Upper lobe of left lung (tissue), 6 donors: Measurements from ENCODE around the gene SMIM28. TPM values are rescaled to one million over a fixed set of nuclear protein-coding genes. Genes with fewer than 3 reads are reported as not detected.
A peak's percentile ranks its signal among the peaks of the same experiment; 100 is the strongest.
"Not testable (repeated sequence)": the region's sequence is repeated elsewhere in the genome, so short reads cannot be mapped to it uniquely, and the experiment has no call there.

Experiments
- ATAC-seq, 2 donors: fragments of 200-7000 bp; cut with Tn5 transposase; one replicate each; pipeline ENCODE4 v1.9.1; 2022; ENCODE audit warnings: mild to moderate bottlenecking in 2 of 2, moderate library complexity in 2 of 2; ENCODE audit not compliant: low FRiP score in 2 of 2
- DNase-seq, 2 donors: peaks; one replicate each; pipeline ENCODE4 v3.0.0-alpha.2; 2019 to 2020
- H3K27ac ChIP-seq, 4 donors: fragments of 200-600 bp; sonication (generic); one replicate each; pipeline ENCODE4 v1.5.1; 2016 to 2019
- H3K27me3 ChIP-seq, 4 donors: fragments of 200-600 bp; sonication (generic); one replicate each; pipeline ENCODE4 v1.5.1; 2017 to 2019
- H3K36me3 ChIP-seq, 4 donors: fragments of 200-600 bp; sonication (generic); one replicate each; pipeline ENCODE4 v1.5.1; 2016 to 2019
- H3K4me1 ChIP-seq, 4 donors: fragments of 200-600 bp; sonication (generic); one replicate each; pipeline ENCODE4 v1.5.1; 2018 to 2019
- H3K4me3 ChIP-seq, 4 donors: fragments of 200-600 bp; sonication (generic); one replicate each; pipeline ENCODE4 v1.5.1; 2017 to 2019; ENCODE audit warnings: mild to moderate bottlenecking in 2 of 4, moderate library complexity in 1 of 4
- H3K9me3 ChIP-seq, 4 donors: fragments of 200-600 bp; sonication (generic); one replicate each; pipeline ENCODE4 v1.5.1; 2018 to 2019
- CTCF ChIP-seq, 6 experiments: fragments of 450-650 bp in 4 of 6; fragments of 200-600 bp in 2 of 6; sonication (generic) in 2 of 6; IDR thresholded peaks; one replicate each; pipeline ENCODE4 v1.5.1; 2016 to 2019; ENCODE audit warnings: antibody characterized with exemption in 6 of 6
- EP300 ChIP-seq, 4 donors: sonication (generic); formaldehyde crosslinking; IDR thresholded peaks; one replicate each; pipeline ENCODE4 v1.5.1; 2017; ENCODE audit warnings: antibody characterized with exemption in 4 of 4, control low read depth in 2 of 4
- POLR2A ChIP-seq, 4 donors: fragments of 450-650 bp; IDR thresholded peaks; one replicate each; pipeline ENCODE4 v1.5.1; 2016 to 2017; ENCODE audit warnings: antibody characterized with exemption in 4 of 4, mild to moderate bottlenecking in 2 of 4
- POLR2AphosphoS5 ChIP-seq, 2 donors: sonication (generic); formaldehyde crosslinking; IDR thresholded peaks; one replicate each; pipeline ENCODE4 v1.5.1; 2017; ENCODE audit warnings: antibody characterized with exemption in 2 of 2
- WGBS, 2 donors: methylation state at CpG; one replicate each; pipeline ENCODE4 v1.1.5; 2017 to 2018; 5-methylcytosine and 5-hydroxymethylcytosine counted together
- total RNA-seq, 6 donors: library from RNA; depleted of rRNA in 4 of 6; stranded (reverse); fragments of >200 nt in 4 of 6; gene quantifications; one replicate each; pipeline versions ENCODE4 v1.1.0 to v1.2.1, GENCODE V29; 2016 to 2021
- donor health status: DM: no; HTN: no; CAD: no; lungs with moderate emphysema.
- donor health status: DM: no; HTN: yes; CAD: no; lungs with severe emphysema.

SMIM28 gene
- total RNA-seq, 6 donors from 2014 or later = not detected

GRCh38 chr6:138421089-138421488, 43.4 kb downstream of the SMIM28 start:
- H3K9me3 ChIP-seq = no peaks in the 10 kb centered on the region
- no peak for TF ChIP-seq EP300 (IDR thresholded peaks at IDR 0.05)
- TF ChIP-seq CTCF (IDR thresholded peaks at IDR 0.05) = no peak
- no peak for TF ChIP-seq POLR2A (IDR thresholded peaks at IDR 0.05)
- no peak for TF ChIP-seq POLR2AphosphoS5 (IDR thresholded peaks at IDR 0.05)
- H3K4me1 ChIP-seq = peaks cover 4 to 9% (median 5%) of the 10 kb centered on the region in 4 donors
- no peak overlapping the region for H3K27ac ChIP-seq
- H3K36me3 ChIP-seq = peaks cover 0 to 19% (median 6%) of the 10 kb centered on the region in 4 donors
- no peaks in the 10 kb centered on the region for H3K27me3 ChIP-seq
- no peak for DNase-seq
- H3K4me3 ChIP-seq = no peak overlapping the region
- 75 to 82% methylated on average over 6 of the region's 6 CpGs for WGBS, 2 donors
- ATAC-seq = no peak

GRCh38 chr6:138421608-138422007, 43.9 kb downstream of the SMIM28 start:
- H3K27me3 ChIP-seq = no peaks in the 10 kb centered on the region
- TF ChIP-seq POLR2A (IDR thresholded peaks at IDR 0.05) (no peak), CTCF (IDR thresholded peaks at IDR 0.05) (no peak), POLR2AphosphoS5 (IDR thresholded peaks at IDR 0.05) (no peak)
- 96 to 98% methylated on average over 10 of the region's 10 CpGs for WGBS, 2 donors
- no peak overlapping the region for H3K4me3 ChIP-seq
- no peaks in the 10 kb centered on the region for H3K9me3 ChIP-seq
- no peak for DNase-seq
- H3K36me3 ChIP-seq = peaks cover 4 to 14% (median 6%) of the 10 kb centered on the region in 4 donors
- no peak overlapping the region for H3K27ac ChIP-seq
- no peak for ATAC-seq
- peaks cover 4 to 9% (median 5%) of the 10 kb centered on the region in 4 donors for H3K4me1 ChIP-seq

- H3K36me3 ChIP-seq = peaks cover 0 to 8% (median 7%) of the 10 kb centered on the region in 4 donors
- no peaks in the 10 kb centered on the region for H3K27me3 ChIP-seq
- no peaks in the 10 kb centered on the region for H3K9me3 ChIP-seq
- H3K4me3 ChIP-seq = no peak overlapping the region
- ATAC-seq = no peak
- H3K4me1 ChIP-seq = peaks cover 4 to 9% (median 5%) of the 10 kb centered on the region in 4 donors
- TF ChIP-seq EP300 (IDR thresholded peaks at IDR 0.05) (no peak), POLR2A (IDR thresholded peaks at IDR 0.05) (no peak), CTCF (IDR thresholded peaks at IDR 0.05) (no peak), POLR2AphosphoS5 (IDR thresholded peaks at IDR 0.05) (no peak)
- peak overlapping the region in 1 of 4 donors; percentile 22 for H3K27ac ChIP-seq
- no peak for DNase-seq
These were observed 45.2 kb downstream of the SMIM28 start for GRCh38 chr6:138422861-138423260.

GRCh38 chr6:138424004-138424904, 46.5 kb downstream of the SMIM28 start:
- Histone ChIP-seq H3K27ac (no peak overlapping the region), H3K9me3 (no peaks in the 10 kb centered on the region), H3K36me3 (peaks cover 0 to 8% (median 7%) of the 10 kb centered on the region in 4 donors), H3K4me1 (peaks cover 5 to 15% (median 8%) of the 10 kb centered on the region in 4 donors), H3K4me3 (no peak overlapping the region), H3K27me3 (no peaks in the 10 kb centered on the region)
- DNase-seq (peak in 1 of 2 donors; percentile 74), ATAC-seq (peak in 1 of 2 donors; percentile 46)
- 91 to 93% methylated on average over 37 to 43 of the region's 48 CpGs for WGBS, 2 donors
- TF ChIP-seq EP300 (IDR thresholded peaks at IDR 0.05) = no peak
- TF ChIP-seq CTCF (IDR thresholded peaks at IDR 0.05) = no peak

- not testable (repeated sequence) for ATAC-seq, H3K4me3 ChIP-seq, H3K36me3 ChIP-seq, H3K27ac ChIP-seq, H3K9me3 ChIP-seq, H3K27me3 ChIP-seq, DNase-seq
- 92 to 95% methylated on average over 7 of the region's 7 CpGs for WGBS, 2 donors
- H3K4me1 ChIP-seq = peaks cover 8 to 18% (median 13%) of the 10 kb centered on the region in 4 donors
These were observed 47.6 kb downstream of the SMIM28 start for GRCh38 chr6:138425256-138425655.
